ENCODE measurements around the gene RTN4R. TPM values are rescaled to one million over a fixed set of nuclear protein-coding genes. Genes with fewer than 3 reads are reported as not detected.
A peak's percentile ranks its signal among the peaks of the same experiment; 100 is the strongest.

The RTN4R gene
- total and polyA plus RNA-seq, 9 of the 15 experiments (the other 6 are each of a cell fraction or from before 2014, with no cell fraction given), result 0.04 to 2.8 (median 1.4) TPM; not detected in 3

DNA sequence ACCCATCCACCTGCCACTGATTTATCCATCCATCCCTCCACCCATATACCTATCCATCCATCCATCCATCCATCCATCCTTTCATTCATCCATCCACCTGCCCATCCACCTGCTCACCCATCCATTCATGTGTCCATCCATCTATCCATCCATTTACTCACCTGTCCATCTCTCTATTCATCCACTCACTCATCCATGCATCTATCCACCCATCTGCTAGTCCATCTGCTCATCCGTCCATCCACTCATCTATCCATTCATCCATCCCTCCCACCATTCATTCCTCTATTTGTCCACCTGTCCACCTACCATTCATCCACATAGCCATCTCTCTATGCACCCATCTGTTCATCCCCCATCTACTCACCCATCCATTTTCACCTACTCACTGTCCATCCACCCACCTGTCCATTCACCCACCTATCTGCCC lies 68.7 kb downstream of the RTN4R start:
- Histone ChIP-seq H3K9ac (ENCODE audit: insufficient read depth in 1 of 2, low read depth in 2 of 2, low read length in 2 of 2) (no peak overlapping the region), H2AFZ (ENCODE audit: low read depth, low read length) (no peak overlapping the region), H3K9me1 (ENCODE audit: control insufficient read depth, insufficient read depth, low read length) (no peaks in the 10 kb centered on the region), H3K9me3 (replicated peaks; ENCODE audit: control insufficient read depth, insufficient read depth, low read depth, low read length) (no peaks in the 10 kb centered on the region), H3K27me3 (ENCODE audit: control insufficient read depth in 2 of 2, insufficient read depth in 2 of 2, low read length in 2 of 2) (peaks cover 80 to 89% of the 10 kb centered on the region in 2 experiments), H3K27ac (ENCODE audit: extremely low read depth, low read depth, low read length) (no peak overlapping the region), H3K4me3 (no peak overlapping the region), H4K20me1 (replicated peaks; ENCODE audit: control insufficient read depth, insufficient read depth, low read length) (peaks cover 22% of the 10 kb centered on the region), H3K4me1 (replicated peaks in 1 of 2; ENCODE audit: control insufficient read depth in 2 of 2, insufficient read depth in 2 of 2, low read length in 2 of 2) (peaks cover 4 to 49% of the 10 kb centered on the region in 2 experiments; a peak in 3 of 5 replicates), H3K36me3 (ENCODE audit: control insufficient read depth, insufficient read depth, low read length) (no peaks in the 10 kb centered on the region), H3K4me2 (ENCODE audit: insufficient read depth, low read length) (no peak overlapping the region), H3K79me2 (ENCODE audit: control insufficient read depth, insufficient read depth, low read length) (no peaks in the 10 kb centered on the region)
- no peak for DNase-seq (ENCODE audit: extremely low read depth in 1 of 4, low spot score in 3 of 4)
- WGBS (ENCODE audit: insufficient coverage, low coverage, missing lambda C conversion rate), result 0% methylated on average over 1 of the region's 1 CpG
- ChIA-PET POLR2A (interaction anchor here (0.8 to 1.6 kb wide), 3 partner anchors 10 to 13 kb away, joined by 3 to 6 read pairs (median 4); no protein-coding TSS in a partner anchor), CTCF (ENCODE audit: low intra/inter-chr PET ratio) (interaction anchor here (0.6 to 0.7 kb wide), 2 partner anchors 38 to 607 kb away, joined by 3 read pairs; no protein-coding TSS in a partner anchor)
- intact Hi-C loops (cut with micrococcal nuclease), result no loop called here
- in situ Hi-C loops (cut with MboI), result no loop called here
- no peak for ATAC-seq
- FAIRE-seq, result no peak
- no TSS peak for BruUV-seq (replicated peaks)
- no peak for TF ChIP-seq HCFC1 (IDR thresholded peaks at IDR 0.05; ENCODE audit: low read depth, low read length)
- TF ChIP-seq, protein P1, sequence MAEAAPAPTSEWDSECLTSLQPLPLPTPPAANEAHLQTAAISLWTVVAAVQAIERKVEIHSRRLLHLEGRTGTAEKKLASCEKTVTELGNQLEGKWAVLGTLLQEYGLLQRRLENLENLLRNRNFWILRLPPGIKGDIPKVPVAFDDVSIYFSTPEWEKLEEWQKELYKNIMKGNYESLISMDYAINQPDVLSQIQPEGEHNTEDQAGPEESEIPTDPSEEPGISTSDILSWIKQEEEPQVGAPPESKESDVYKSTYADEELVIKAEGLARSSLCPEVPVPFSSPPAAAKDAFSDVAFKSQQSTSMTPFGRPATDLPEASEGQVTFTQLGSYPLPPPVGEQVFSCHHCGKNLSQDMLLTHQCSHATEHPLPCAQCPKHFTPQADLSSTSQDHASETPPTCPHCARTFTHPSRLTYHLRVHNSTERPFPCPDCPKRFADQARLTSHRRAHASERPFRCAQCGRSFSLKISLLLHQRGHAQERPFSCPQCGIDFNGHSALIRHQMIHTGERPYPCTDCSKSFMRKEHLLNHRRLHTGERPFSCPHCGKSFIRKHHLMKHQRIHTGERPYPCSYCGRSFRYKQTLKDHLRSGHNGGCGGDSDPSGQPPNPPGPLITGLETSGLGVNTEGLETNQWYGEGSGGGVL (CRISPR knock-in tag; IDR thresholded peaks at IDR 0.05), result no peak
- TF ChIP-seq ZFP30 (CRISPR knock-in tag; IDR thresholded peaks at IDR 0.05; ENCODE audit: borderline replicate concordance), result no peak
- peak; percentile 33 to 60; a peak in 2 of 4 replicates for TF ChIP-seq MCM7 (IDR thresholded peaks at IDR 0.05)
- TF ChIP-seq NCOA4 (IDR thresholded peaks at IDR 0.05; ENCODE audit: partially characterized antibody), result peak; percentile 43
- 0 out of 2 replicates have a peak, but pooled peaks have one; percentile 16 for TF ChIP-seq MIER1 (IDR thresholded peaks at IDR 0.05; ENCODE audit: low read depth)
- TF ChIP-seq DNMT1 (IDR thresholded peaks at IDR 0.05), result peak; percentile 51; the same call in 1 of the 2 replicates
- TF ChIP-seq TSC22D4 (tag; IDR thresholded peaks at IDR 0.05), result peak; percentile 94
- TF ChIP-seq ZNF143 (CRISPR knock-in tag; IDR thresholded peaks at IDR 0.05), result no peak
- TF ChIP-seq EHMT2 (IDR thresholded peaks at IDR 0.05), result peak; percentile 82
- TF ChIP-seq, protein P2, sequence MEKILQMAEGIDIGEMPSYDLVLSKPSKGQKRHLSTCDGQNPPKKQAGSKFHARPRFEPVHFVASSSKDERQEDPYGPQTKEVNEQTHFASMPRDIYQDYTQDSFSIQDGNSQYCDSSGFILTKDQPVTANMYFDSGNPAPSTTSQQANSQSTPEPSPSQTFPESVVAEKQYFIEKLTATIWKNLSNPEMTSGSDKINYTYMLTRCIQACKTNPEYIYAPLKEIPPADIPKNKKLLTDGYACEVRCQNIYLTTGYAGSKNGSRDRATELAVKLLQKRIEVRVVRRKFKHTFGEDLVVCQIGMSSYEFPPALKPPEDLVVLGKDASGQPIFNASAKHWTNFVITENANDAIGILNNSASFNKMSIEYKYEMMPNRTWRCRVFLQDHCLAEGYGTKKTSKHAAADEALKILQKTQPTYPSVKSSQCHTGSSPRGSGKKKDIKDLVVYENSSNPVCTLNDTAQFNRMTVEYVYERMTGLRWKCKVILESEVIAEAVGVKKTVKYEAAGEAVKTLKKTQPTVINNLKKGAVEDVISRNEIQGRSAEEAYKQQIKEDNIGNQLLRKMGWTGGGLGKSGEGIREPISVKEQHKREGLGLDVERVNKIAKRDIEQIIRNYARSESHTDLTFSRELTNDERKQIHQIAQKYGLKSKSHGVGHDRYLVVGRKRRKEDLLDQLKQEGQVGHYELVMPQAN (IDR thresholded peaks at IDR 0.05; ENCODE audit: borderline replicate concordance), result peak; percentile 56; the same call in 1 of the 2 replicates
- no peak for TF ChIP-seq CBFA2T2 (conservative IDR thresholded peaks at IDR 0.05)
- TF ChIP-seq, protein P3, sequence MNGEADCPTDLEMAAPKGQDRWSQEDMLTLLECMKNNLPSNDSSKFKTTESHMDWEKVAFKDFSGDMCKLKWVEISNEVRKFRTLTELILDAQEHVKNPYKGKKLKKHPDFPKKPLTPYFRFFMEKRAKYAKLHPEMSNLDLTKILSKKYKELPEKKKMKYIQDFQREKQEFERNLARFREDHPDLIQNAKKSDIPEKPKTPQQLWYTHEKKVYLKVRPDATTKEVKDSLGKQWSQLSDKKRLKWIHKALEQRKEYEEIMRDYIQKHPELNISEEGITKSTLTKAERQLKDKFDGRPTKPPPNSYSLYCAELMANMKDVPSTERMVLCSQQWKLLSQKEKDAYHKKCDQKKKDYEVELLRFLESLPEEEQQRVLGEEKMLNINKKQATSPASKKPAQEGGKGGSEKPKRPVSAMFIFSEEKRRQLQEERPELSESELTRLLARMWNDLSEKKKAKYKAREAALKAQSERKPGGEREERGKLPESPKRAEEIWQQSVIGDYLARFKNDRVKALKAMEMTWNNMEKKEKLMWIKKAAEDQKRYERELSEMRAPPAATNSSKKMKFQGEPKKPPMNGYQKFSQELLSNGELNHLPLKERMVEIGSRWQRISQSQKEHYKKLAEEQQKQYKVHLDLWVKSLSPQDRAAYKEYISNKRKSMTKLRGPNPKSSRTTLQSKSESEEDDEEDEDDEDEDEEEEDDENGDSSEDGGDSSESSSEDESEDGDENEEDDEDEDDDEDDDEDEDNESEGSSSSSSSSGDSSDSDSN (IDR thresholded peaks at IDR 0.05; ENCODE audit: borderline replicate concordance in 1 of 2, low read depth in 2 of 2, low read length in 2 of 2), result 0 out of 4 replicates have a peak, but pooled peaks of 1 of the 2 experiments have one; percentile 17
- TF ChIP-seq GTF2F1 (IDR thresholded peaks at IDR 0.05; ENCODE audit: low read depth, low read length), result no peak
- TF ChIP-seq, protein P4, sequence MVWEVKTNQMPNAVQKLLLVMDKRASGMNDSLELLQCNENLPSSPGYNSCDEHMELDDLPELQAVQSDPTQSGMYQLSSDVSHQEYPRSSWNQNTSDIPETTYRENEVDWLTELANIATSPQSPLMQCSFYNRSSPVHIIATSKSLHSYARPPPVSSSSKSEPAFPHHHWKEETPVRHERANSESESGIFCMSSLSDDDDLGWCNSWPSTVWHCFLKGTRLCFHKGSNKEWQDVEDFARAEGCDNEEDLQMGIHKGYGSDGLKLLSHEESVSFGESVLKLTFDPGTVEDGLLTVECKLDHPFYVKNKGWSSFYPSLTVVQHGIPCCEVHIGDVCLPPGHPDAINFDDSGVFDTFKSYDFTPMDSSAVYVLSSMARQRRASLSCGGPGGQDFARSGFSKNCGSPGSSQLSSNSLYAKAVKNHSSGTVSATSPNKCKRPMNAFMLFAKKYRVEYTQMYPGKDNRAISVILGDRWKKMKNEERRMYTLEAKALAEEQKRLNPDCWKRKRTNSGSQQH (CRISPR knock-in tag; IDR thresholded peaks at IDR 0.05), result peak; percentile 95
- TF ChIP-seq ZNF239 (CRISPR knock-in tag; IDR thresholded peaks at IDR 0.05), result no peak

Data from K562 (cell line).